Right atrium auricular region (tissue), 2 donors: Measurements from ENCODE around the gene NXNL2. TPM values are rescaled to one million over a fixed set of nuclear protein-coding genes. Genes with fewer than 3 reads are reported as not detected.

ENCODE experiments used
- DNase-seq: peaks from one replicate; pipeline ENCODE4 v3.0.0-alpha.2; 2019; ENCODE audit warnings: low spot score
- H3K27ac ChIP-seq, 2 donors: fragments of 200-600 bp; sonication (generic); 1 replicate in 1 of 2; 2 replicates in 1 of 2; pipeline ENCODE4 v1.5.1; 2016 to 2019
- H3K27me3 ChIP-seq, 2 donors: fragments of 200-600 bp; sonication (generic); one replicate each; pipeline versions ENCODE4 v1.5.1 to v1.6.0; 2017 to 2019
- H3K36me3 ChIP-seq: fragments of 200-600 bp; sonication (generic); one replicate; pipeline ENCODE4 v1.5.1; 2016
- H3K4me1 ChIP-seq, 2 donors: fragments of 200-600 bp; sonication (generic); one replicate each; pipeline versions ENCODE4 v1.5.1 to v1.6.0; 2017 to 2019
- H3K4me3 ChIP-seq, 2 donors: fragments of 200-600 bp; sonication (generic); 1 replicate in 1 of 2; 2 replicates in 1 of 2; pipeline ENCODE4 v1.5.1; 2017 to 2019; ENCODE audit warnings: mild to moderate bottlenecking in 1 of 2, moderate library complexity in 1 of 2
- H3K9me3 ChIP-seq, 2 donors: fragments of 200-600 bp; sonication (generic); one replicate each; pipeline ENCODE4 v1.5.1; 2019
- CTCF ChIP-seq, 2 donors: fragments of 200-600 bp; sonication (generic); IDR thresholded peaks; one replicate each; pipeline ENCODE4 v1.5.1; 2019; ENCODE audit warnings: antibody characterized with exemption in 2 of 2
- total RNA-seq, 2 donors: library from RNA; depleted of rRNA; stranded (reverse); fragments of >200 nt; gene quantifications; one replicate each; pipeline ENCODE4 v1.1.0, GENCODE V29; 2016

The NXNL2 gene
- total RNA-seq, 2 donors from 2014 or later: not detected

GRCh38 chr9:88527618-88528017 is 7.4 kb upstream of the NXNL2 start:
- Histone ChIP-seq H3K4me3 (no peak overlapping the region), H3K9me3 (no peaks in the 10 kb centered on the region), H3K27ac (no peak overlapping the region), H3K4me1 (no peaks in the 10 kb centered on the region), H3K36me3 (no peaks in the 10 kb centered on the region), H3K27me3 (no peaks in the 10 kb centered on the region)
- no peak for TF ChIP-seq CTCF (IDR thresholded peaks at IDR 0.05)
- no peak for DNase-seq

GRCh38 chr9:88528080-88528790 is 6.7 kb upstream of the NXNL2 start:
- no peak for TF ChIP-seq CTCF (IDR thresholded peaks at IDR 0.05)
- no peak for DNase-seq

GRCh38 chr9:88529496-88529895 is 5.5 kb upstream of the NXNL2 start:
- TF ChIP-seq CTCF (IDR thresholded peaks at IDR 0.05): no peak
- no peak for DNase-seq
- peak overlapping the region in 1 of 2 donors; percentile 35 for H3K27ac ChIP-seq
- H3K4me3 ChIP-seq: no peak overlapping the region
- peaks cover 0 to 6% of the 10 kb centered on the region in 2 donors for H3K4me1 ChIP-seq
- no peaks in the 10 kb centered on the region for H3K9me3 ChIP-seq
- peaks cover 0 to 3% of the 10 kb centered on the region in 2 donors for H3K27me3 ChIP-seq
- no peaks in the 10 kb centered on the region for H3K36me3 ChIP-seq

More at GRCh38 chr9:88528080-88528790, 6.7 kb upstream of the NXNL2 start:
- Histone ChIP-seq H3K9me3 (no peaks in the 10 kb centered on the region), H3K27ac (no peak overlapping the region), H3K36me3 (no peaks in the 10 kb centered on the region), H3K27me3 (no peaks in the 10 kb centered on the region), H3K4me3 (no peak overlapping the region), H3K4me1 (no peaks in the 10 kb centered on the region)

GRCh38 chr9:88530051-88530450 is 4.9 kb upstream of the NXNL2 start:
- Histone ChIP-seq H3K27ac (peak overlapping the region in 1 of 2 donors; percentile 35), H3K4me1 (peaks cover 0 to 12% of the 10 kb centered on the region in 2 donors), H3K4me3 (no peak overlapping the region), H3K27me3 (peaks cover 0 to 3% of the 10 kb centered on the region in 2 donors), H3K9me3 (no peaks in the 10 kb centered on the region), H3K36me3 (no peaks in the 10 kb centered on the region)
- TF ChIP-seq CTCF (IDR thresholded peaks at IDR 0.05): no peak
- DNase-seq: no peak

- no peak for TF ChIP-seq CTCF (IDR thresholded peaks at IDR 0.05)
- no peak for DNase-seq
- Histone ChIP-seq H3K9me3 (no peaks in the 10 kb centered on the region), H3K4me1 (peaks cover 0 to 24% of the 10 kb centered on the region in 2 donors), H3K27me3 (peaks cover 0 to 10% of the 10 kb centered on the region in 2 donors), H3K27ac (no peak overlapping the region), H3K4me3 (no peak overlapping the region), H3K36me3 (no peaks in the 10 kb centered on the region)
Observed at GRCh38 chr9:88531920-88532698, 2.9 kb upstream of the NXNL2 start.
